Mammary epithelial cell (primary cell): ENCODE measurements around the gene ATP1B1.

Experiments used
- EZH2 ChIP-seq: IDR thresholded peaks from 2 replicates; pipeline ENCODE4 v1.6.1; 2012; ENCODE audit warnings: low read length, inconsistent platforms, borderline replicate concordance
- TF ChIP-seq, protein P1 (sequence below), 2 donors: IDR thresholded peaks in 1 of 2; conservative IDR thresholded peaks in 1 of 2; 2 replicates each; pipeline ENCODE4 v1.5.1; 2011 to 2012; ENCODE audit warnings: inconsistent platforms in 2 of 2, low read length in 2 of 2, mild to moderate bottlenecking in 2 of 2, control low read depth in 1 of 2, low read depth in 1 of 2; ENCODE audit not compliant: insufficient read depth in 1 of 2; ENCODE audit errors: extremely low read depth in 1 of 2

DNA sequence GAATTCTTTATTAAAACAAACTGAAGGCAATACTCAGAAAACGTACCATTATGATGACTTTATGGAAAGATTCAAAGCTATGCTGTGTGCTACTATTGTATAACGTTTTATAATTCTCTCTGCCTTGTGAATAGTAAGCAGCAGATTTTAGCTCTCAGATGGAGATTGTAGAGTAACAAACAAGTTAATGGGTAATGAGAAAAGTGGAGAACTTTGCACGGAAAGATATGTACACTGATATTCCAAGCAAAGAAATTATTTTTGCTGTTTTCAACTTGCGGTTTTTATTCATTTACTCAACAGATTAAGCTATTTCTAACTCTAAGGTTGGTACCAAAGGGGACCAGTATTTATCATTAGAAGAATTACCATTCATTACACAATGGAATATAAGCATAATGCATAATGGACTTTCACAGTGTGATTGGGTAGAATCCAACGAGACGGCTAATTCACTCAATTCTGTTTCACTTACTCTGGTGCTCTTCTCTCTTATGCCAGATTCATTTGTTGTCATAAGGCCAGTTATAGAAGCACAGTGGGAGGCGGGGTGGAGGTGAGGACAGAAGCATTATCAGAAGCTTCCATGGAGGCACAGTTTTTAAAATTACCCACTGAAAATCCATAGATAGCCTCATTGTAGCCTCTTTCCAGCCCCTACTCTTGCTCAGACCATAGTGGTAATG, 38.6 kb downstream of the ATP1B1 start:
- TF ChIP-seq, protein P1, sequence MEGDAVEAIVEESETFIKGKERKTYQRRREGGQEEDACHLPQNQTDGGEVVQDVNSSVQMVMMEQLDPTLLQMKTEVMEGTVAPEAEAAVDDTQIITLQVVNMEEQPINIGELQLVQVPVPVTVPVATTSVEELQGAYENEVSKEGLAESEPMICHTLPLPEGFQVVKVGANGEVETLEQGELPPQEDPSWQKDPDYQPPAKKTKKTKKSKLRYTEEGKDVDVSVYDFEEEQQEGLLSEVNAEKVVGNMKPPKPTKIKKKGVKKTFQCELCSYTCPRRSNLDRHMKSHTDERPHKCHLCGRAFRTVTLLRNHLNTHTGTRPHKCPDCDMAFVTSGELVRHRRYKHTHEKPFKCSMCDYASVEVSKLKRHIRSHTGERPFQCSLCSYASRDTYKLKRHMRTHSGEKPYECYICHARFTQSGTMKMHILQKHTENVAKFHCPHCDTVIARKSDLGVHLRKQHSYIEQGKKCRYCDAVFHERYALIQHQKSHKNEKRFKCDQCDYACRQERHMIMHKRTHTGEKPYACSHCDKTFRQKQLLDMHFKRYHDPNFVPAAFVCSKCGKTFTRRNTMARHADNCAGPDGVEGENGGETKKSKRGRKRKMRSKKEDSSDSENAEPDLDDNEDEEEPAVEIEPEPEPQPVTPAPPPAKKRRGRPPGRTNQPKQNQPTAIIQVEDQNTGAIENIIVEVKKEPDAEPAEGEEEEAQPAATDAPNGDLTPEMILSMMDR (conservative IDR thresholded peaks at IDR 0.05 in 1 of 2, IDR thresholded peaks at IDR 0.05 in 1 of 2; ENCODE audit: extremely low read depth in 1 of 2, insufficient read depth in 1 of 2, low read depth in 1 of 2, low read length in 2 of 2) = no peak
- TF ChIP-seq EZH2 = no peak
